ENCODE data around the gene ADPRM.
"Not testable (repeated sequence)": the region's sequence is repeated elsewhere in the genome, so short reads cannot be mapped to it uniquely, and the experiment has no call there.

Gene ADPRM, protein sequence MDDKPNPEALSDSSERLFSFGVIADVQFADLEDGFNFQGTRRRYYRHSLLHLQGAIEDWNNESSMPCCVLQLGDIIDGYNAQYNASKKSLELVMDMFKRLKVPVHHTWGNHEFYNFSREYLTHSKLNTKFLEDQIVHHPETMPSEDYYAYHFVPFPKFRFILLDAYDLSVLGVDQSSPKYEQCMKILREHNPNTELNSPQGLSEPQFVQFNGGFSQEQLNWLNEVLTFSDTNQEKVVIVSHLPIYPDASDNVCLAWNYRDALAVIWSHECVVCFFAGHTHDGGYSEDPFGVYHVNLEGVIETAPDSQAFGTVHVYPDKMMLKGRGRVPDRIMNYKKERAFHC

DNA sequence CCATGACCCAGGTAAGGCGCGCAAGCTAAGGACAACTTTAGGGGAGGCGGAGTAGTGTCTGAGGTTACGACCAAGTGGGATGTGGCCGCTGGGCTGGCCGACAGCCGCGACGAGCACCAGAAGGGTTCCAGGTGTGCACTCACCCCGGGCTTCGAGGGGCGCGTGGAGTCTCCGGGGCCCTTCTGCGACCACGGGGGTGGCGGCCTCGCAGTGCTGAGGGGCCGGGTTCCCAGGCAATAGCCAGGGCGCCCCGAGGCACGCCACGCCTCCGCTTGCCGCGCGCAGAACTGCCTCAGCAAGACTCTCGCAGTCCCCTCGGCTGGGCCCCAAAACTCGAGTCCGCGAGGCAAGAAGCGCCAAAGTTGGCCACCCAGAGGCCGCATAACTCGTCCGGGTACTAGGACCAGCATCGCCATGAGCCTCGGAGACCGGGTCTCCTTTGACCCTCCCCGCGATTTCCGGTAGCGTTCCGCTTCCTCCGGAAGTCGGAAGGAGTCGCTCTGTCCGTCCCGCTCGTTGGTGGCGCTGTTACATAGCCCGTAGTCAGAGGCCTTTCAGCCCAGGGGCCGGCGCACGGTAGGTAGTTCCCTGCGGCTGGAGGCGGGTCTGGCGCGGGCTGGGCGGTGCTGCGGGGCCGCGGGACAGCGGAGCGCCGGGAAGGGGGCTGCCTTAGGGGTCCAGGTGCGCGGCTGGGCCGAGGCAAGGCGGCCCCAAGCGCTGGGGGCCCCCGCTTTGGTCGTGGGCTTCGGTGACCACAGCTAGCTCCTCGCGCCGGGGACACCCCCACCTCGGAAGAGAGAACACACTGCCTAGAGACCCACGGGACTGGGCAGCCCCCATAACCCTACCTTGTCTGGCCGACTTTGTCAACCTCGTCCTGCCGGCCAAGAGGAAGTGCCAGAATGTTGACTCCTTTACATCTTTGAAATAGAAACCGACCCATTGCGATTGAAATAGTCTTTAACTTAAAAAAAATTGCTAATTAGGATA, at the start of gene ADPRM, which contains the start of gene SCO1:
Gene ADPRM (plus strand): TSS at position 503 of the 990 bp plus-strand sequence. CDS start 7,333 bp downstream, outside the sequence.
Gene SCO1 (minus strand): TSS at position 442 of the 990 bp plus-strand sequence. CDS start 26 bp downstream, at position 416.
- peak; percentile 93 for DNase-seq

DNA sequence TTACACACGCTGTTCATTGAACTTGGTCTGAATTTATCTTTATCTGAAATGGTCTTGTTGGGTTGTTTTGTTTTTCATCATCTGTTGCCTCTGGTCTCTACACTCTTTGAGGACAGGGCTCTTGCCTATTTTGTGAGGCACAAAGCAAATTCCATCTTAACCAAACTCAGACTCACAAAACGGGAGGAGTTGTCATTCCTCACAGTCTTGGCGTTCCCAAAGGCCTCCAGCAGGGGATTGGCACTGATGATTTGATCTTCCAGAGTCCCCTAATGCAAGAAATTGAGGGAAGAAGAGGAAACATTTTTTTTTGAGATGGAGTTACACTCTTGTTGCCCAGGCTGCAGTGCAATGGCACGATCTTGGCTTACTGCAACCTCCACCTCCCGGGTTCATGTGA, 49.0 kb upstream of the ADPRM start:
- no peak for DNase-seq

DNA sequence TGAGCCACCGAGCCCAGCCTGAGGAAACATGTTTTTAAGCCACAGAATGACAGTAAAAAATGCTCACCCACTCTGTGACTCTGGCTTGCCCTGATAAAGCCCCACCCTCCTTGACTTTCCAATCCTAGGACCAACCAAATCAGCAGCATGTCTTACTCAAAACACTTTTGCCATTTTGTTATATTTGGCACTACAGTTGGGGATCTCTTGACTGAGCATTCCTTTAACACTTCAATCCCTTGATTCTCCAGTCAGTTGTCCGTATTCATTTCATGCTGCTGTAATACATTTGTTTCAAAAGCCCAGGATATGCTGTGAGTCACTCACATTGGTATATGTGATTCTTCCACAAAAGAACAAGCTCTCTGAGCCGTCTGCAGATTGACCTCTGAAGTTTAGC, 48.4 kb upstream of the ADPRM start:
- DNase-seq, result no peak

DNA sequence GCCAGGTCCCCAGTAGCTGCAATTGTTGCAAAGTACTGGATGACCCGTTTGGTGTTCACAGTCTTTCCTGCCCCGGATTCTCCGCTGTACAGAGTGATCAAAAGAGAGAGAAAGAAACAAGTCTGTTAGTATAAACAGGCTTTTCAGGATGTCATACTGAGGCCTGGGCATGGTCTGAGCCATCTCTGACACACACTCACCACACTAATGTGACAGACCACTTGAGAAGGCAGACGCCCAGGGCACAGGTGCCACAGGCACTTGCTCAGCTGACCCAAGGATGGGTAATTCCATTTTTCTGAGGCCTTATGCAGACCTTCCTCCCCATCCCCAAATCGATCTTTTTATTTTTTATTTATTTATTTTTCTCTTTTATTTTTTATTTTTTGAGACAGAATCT, 47.8 kb upstream of the ADPRM start:
- no peak for DNase-seq

DNA sequence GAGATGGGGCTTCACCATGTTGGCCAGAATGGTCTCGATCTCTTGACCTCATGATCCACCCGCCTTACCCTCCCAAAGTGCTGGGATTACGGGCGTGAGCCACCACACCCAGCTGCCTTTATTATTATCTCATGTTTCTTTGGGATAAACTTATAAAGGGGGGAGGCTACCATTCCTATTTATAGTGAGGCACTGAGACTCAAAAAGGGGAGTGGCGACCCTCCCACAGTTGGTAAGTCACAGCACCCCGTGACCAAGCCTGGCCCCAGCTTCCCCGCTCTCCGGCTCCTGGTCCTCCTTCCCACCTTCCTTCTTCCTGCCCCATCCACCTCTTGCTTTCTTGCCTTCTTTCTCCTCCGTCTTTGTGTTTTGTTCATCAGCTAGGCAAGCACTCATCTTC, 45.5 kb upstream of the ADPRM start:
- DNase-seq, result no peak

DNA sequence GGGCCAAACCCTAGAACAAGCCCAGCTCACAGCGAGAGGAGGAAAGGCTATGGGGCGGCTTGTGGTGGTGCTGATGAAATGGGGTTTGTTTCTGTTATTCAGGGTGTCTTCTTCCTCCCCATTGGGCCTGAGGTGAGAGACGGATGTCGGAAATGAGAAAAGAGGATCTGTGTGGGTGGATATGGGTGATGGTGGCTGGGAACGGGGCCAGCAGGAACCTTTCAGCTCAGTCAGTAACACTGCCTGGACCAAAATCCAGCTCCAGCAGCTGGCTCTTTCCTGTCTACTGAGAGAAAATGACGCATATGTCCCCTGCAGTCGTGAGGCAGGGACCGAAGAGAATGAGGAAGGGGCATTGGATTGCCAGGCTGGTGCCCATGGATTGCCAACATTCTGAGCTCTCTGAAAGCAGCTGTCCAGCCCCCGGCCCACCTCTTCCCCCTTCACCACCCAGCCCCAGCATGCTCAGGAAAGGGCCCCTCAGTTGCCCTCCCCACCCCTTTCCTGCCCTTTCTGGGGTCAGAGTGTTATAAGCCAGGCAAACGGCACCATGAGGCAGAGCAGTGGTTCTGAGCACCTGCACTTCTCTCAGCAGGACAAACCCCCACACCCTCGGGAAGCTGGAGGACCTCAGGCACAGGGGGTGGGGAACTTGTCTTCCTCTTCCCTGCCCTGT, 44.3 kb upstream of the ADPRM start:
- DNase-seq, result no peak

DNA sequence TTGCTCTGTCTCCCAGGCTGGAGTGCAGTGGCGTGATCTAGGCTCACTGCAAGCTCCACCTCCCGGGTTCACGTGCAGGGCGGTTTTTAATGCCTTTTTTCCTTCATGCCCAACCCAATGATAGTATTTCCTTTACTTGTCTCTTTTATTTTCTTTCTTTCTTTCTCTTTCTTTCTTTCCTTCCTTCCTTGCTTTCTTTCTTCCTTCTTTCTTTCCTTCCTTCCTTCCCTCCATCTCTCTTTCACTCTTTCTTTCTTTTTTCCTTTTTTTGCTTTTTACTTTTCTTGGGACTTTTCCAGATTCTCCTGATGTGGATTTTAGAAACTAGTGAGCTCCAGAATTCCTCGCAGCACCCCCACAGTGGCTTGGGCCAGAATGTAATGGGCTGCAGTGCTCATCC, 43.4 kb upstream of the ADPRM start:
- no peak for DNase-seq

DNA sequence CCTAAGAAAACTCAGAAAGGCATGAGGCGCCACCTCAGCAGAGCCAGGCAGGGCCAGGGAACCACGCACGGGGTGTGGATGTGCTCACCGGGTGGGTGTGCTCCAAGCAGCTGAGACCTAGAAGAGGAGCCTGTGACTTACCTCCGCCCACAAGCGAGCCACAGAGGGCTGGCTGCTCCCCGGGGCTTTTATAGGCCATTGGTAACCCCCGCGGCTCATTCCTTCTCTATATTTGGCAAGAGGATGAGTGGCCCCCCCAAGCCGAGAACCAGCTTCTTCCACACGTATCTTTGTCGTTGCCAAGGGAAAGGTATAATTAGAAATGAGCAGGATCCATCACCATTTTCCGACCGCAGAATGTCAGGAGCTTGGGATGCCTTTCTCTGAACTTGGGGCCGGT, 40.2 kb upstream of the ADPRM start, which contains the start of gene MYH3:
Gene MYH3 (minus strand): TSS at position 162 of the 400 bp plus-strand sequence. CDS start 2,245 bp downstream, outside the sequence.
- no peak for DNase-seq

DNA sequence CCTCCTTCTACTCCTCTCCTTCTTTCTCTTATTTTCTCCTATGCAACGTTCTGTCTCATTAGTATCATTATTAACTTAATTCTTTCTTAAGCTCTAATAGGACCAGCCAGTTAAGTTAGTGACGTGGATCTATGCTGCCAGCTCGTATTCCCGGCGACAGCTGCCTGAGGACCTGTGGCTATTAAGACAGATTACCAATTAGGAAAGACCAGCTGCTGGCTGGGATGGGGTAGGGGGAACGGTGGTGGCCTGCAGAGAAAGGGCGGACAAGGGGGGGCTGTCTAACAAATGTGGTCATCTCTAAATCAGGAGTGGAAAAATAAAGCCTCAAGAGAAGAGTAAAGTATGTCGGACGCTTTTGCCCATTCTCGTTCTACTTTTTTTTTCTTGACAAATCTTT, 39.5 kb upstream of the ADPRM start:
- no peak for DNase-seq

DNA sequence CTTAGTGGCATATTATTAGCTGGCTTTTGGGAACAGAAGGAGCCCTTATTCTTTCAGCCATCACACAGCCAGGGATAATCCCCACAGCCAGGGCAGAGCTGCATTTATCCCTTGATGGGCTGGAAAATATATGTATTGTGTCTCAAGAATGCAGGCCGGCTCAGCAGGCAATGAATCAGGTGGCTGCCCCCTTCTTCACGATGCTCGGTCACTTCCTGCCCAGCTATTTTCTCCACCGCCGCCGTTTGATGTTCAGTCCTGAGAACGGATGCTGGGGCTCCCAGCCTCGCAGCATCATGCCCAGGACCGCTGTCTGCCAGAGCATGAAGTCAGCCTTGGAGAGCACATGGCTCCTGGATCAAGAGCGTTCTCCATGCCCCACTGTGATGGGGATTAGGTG, 36.0 kb upstream of the ADPRM start:
- DNase-seq, result no peak

DNA sequence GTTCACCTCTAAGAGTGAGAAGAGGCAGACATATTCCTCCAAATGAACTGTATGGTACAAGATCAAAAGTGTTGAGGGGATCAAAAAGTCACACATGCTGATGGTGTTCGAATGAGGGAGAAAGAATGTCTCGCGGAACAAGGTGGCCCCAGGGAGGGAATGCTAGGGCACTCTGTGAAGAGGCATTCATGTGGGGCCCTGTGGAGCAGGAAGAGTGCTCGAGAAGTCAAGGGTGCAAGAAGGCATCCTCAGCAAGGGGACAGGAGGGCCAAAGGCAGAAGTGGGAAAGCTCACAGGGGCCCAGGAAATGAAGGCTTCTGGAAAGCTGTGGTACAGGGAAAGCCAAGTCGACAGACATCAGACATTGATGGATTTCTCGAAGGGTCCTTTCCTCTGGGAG, 34.2 kb upstream of the ADPRM start:
- no peak for DNase-seq

DNA sequence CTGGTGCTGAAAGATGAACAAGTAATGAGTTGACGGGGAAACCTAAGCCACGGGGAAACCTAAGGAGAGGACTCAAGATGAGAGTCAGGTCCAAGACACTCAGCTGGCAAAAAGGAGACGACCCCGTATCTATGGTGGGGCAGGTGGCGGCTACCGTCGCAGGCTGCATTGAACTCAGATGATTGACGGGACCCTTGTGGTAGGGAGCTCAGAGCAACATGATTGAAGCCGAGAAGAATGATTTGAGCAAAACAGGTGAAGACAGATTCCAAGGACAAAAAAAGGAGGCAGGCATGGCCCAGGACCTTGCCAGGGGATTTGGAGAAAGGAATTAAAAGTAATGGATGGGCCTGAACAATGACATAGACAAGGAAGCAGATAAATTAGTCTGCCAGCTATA, 32.8 kb upstream of the ADPRM start:
- no peak for DNase-seq

DNA sequence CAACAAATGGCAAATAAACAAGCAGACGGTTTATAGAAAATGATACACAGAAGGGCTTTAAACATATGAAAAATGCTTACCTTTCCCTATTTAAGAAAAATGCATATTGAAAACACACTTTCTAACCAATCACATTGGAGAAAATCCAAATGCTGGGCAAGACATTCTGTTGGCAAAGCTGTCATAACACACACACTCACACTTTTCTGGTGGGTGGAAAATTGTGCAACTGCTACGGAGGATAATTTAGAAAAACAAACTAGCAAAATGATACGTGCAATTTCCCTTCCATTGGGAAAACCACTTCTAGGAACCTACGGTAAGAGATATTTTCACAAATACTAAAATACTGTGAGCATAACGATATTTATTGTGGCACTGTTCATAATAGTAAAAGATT, 30.5 kb upstream of the ADPRM start:
- DNase-seq, result no peak

DNA sequence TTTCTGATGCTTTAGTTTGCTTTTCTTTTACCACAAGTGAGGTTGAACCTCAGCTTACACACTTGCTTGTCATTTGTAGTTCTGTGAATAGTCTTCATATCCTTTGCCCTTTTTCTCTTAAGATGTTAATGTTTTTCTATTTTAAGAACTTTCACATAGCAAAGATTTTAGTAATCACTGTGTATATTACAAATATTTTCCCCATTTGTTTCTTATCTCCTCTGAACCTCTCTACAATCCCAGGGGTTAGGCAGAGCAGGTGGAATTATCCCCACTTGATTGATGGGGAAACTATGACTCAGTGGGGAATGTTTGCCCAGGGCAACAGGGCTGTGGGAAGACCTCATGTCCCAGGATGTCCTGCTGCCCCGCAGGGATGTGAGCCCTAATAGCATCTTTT, 28.6 kb upstream of the ADPRM start:
- no peak for DNase-seq

DNA sequence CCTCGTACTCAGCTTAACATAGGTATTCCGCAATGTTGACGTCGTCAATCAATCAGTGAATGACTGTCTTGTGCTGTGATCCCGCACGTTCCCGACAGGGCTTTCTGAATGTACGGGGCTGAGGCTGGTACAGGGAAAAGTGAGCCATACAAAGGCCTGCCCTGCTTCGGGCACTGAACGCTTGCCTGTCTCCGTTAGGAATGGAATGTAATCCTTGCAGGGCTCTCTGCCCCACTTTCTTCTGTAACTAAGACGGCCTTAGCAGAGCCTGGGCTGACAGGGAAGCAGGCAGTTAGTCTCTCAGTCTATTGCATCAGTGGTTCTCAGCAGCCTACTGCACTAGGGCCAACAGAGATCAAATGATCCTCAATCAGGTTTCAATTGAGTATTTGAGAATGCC, 24.1 kb upstream of the ADPRM start:
- DNase-seq, result no peak

DNA sequence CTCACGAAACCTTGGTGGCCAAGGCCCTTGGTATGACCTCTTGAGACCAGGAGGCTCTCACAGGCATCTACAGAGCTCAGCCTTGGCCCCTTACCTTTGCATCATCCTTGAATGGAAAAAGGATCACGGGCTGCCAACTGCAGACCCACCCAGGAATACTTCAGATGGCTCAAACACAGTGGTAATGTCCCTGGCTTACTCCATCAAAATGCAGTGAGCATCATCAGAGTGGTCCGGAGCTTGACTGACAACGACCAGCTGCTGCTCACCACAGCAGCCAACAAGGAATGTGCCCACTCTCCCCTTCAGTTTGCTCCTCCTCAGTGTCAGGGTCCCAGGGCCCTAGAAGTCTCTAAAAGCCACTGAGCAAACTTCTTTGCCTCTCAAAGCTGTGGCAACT, 22.7 kb upstream of the ADPRM start:
- no peak for DNase-seq

DNA sequence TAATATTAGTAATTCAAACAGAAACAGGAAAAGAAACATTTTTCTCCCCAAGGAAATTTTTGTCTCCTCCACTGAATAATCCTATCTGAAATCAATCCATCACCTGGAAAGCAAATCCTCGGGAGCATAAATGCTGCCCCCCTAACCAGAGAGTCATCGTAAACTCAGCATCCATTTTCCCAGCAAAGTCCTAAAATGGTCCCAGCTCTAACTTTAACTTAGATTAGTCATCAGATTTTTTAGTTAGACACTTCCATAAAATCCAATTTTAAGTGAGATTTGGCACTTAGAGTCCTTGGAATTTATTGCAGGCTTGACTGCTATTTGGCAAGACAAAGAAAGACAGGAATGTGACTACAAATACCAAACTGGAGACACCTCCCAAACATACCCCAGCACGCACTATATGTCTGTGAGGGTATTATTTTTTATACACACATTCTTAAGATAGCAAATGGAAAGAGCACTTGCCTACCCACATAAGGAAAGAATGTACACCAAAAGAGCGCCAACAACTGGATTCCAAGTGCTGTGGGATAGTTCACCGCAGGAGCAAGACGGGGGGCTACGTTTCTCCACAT, 15.4 kb upstream of the ADPRM start:
- no peak for DNase-seq

DNA sequence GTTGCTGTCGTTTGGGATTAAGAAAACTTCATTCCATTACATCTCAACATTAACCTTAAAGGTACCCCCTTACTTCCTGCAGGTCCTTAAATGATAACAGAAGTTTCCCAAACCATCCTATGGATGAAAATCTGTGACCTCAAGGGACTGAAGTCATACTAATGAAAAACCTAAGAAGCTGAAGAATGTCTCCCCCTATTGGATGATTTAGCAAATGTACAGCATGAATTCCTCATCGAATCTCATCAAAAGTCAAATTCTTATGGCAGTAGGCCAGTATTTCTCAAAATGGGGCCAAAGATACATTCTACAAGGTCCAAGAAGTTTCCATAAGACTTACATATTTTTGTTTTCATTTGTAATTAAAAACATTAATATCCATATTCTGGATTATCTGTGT, 13.5 kb upstream of the ADPRM start:
- no peak for DNase-seq

DNA sequence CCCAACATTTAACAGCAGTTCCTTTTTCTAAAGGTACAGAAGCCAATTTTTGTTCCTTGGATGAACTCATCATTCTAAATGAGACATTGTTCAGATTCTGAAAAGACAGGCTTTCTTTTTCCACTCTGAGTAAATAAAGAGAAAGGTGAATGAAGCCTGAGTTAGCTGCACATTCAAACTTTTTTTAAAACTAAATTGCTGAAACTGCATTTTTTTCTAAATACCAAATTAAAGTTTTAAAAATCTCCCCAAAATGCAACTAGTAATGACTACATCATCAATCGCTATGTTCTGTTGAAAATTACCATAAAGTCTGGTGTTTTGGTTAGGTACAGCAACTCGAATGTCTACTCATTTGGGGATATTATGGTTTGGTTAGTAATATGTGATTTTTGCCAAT, 9.9 kb upstream of the ADPRM start:
- no peak for DNase-seq

DNA sequence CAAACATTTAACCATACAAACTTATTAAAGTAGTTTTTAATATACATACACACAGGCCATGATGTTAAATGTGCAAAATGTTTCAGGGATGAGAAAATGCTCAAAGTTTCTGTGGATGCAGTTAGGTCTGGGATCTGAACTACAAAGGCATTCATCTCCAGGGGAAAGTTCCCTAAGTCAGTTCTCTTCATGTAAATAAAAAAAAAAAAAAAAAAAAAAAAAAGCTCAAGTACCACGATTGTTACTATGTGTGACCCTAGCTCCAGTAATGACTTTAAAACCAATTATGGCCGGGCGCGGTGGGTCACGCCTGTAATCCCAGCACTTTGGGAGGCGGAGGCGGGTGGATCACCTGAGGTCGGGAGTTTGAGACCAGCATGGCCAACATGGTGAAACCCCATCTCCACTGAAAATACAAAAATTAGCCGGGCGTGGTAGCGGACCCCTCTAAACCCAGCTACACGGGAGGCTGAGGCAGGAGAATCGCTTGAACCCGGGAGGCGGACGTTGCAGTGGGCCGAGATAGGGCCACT, 1.5 kb upstream of the ADPRM start:
- DNase-seq, result not testable (repeated sequence)

DNA sequence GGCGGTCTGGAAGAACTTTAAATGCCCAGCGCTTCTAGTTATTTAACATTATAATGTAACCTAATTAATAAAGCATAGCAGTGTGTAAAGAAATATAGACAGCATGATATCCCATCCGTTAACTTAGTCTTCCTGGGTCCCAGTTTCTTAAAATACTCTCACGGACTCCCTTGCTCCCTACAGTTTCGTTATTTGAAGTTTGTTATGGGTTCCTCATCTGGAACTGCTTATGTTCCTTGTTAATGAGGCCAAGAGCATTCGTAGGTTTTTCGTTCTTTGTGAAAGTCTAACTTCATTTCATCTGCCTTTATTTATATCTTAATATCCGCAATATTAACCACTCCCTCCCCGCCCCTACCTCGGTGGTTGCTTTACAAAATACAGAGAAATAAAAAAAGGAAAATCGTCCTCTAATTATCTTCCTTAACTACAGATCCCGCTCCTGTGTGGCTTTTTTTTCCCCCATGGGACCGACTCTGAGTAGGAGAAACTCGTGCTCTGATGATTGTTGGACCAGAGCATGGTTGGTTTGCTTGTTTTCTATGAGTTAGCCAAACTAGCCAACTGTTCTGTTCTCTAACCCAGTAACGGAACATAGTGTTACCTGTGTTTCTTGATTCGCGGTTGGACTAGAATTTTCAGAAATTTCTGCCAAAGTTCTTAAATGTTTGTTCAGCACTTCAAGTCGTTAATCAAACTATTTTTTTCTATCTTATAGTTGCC, 863 bp downstream of the ADPRM start:
- DNase-seq, result no peak

DNA sequence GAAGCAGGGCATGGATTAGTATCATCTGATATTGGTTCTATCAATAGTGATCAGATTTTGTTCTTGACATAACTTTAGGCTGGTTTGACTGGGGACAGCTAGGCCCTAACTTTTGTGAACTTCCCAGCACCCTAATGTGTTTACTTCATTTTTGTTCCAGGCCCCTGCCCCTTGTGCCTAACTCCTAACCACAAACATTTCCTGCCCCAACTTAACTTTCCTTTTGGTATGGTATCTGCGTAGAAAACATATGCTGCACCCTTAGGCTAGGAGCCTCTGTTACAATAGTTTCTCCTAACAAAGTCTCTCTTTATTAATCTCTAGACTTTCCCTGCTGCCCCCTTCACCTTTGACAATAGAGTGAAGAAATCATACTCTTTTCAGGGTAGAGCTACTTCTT, 2.5 kb downstream of the ADPRM start:
- DNase-seq, result no peak
